ENCODE measurements around the gene CCSER2.
"Not testable (repeated sequence)": the region's sequence is repeated elsewhere in the genome, so short reads cannot be mapped to it uniquely, and the experiment has no call there.

The CCSER2 gene, protein sequence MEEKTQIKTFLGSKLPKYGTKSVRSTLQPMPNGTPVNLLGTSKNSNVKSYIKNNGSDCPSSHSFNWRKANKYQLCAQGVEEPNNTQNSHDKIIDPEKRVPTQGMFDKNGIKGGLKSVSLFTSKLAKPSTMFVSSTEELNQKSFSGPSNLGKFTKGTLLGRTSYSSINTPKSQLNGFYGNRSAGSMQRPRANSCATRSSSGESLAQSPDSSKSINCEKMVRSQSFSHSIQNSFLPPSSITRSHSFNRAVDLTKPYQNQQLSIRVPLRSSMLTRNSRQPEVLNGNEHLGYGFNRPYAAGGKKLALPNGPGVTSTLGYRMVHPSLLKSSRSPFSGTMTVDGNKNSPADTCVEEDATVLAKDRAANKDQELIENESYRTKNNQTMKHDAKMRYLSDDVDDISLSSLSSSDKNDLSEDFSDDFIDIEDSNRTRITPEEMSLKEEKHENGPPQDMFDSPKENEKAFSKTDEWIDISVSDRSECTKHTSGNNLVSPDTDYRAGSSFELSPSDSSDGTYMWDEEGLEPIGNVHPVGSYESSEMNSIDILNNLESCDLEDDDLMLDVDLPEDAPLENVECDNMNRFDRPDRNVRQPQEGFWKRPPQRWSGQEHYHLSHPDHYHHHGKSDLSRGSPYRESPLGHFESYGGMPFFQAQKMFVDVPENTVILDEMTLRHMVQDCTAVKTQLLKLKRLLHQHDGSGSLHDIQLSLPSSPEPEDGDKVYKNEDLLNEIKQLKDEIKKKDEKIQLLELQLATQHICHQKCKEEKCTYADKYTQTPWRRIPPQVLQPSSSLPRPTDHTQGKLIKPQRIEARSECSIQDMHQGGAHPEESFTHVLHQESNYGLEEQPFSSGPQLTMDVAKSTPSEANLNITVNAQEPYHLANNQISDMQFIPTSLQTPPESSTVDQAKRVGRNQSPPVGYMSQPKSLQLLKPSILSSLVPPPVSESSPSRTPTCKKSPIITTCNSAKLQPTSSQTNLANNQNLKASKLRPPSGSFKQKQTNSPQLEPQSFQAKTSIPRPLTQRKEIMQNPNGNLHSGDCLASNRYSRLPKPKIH

DNA sequence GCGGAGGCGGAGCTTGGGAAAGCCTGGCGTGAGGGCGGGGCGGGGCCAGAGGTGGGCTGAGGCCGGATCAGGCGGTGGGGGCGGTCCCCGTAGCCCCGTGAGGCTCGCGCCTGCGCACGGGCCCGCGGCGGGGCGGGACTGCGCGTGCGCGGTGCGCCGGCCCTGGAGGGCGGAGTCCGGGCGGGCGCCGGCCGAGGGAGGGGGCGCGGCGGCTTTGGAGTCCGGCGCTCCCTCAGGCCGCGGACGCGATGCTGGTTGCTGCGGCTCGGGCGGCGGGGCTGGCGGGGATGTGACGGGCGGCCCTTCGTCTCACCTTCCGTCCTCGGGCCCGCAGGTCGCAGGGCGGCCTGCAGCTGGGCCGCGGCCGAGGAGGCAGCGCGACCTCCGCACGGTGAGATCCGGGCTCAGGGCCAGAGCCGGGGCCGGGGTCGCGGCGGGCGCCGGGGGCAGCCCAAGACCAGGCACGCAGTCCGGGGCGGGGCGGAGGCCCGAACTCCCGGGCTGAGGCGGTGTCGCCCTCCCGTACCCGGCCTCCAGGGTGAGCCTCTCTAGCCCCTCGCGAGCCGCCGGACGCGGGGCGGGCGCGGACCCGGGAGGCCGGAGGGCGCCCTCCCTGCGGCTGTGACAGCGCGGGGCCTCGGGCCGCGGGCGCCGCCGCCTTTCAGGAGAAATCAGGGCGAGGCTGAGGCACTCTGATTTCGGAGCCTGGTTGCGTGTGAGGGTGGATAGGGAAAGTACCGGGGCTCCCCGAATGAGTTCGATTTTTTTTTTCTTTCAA is at the start of gene CCSER2:
Gene CCSER2, plus strand, starts transcription at position 172 of the 778 bp plus-strand sequence. CDS start 42,464 bp downstream, outside the sequence.
- peak; percentile 99 for DNase-seq (ENCODE audit: low spot score)

- not testable (repeated sequence) for DNase-seq (ENCODE audit: low spot score)
Measured at GRCh38 chr10:84279876-84280475, 48.4 kb upstream of the CCSER2 start.

DNA sequence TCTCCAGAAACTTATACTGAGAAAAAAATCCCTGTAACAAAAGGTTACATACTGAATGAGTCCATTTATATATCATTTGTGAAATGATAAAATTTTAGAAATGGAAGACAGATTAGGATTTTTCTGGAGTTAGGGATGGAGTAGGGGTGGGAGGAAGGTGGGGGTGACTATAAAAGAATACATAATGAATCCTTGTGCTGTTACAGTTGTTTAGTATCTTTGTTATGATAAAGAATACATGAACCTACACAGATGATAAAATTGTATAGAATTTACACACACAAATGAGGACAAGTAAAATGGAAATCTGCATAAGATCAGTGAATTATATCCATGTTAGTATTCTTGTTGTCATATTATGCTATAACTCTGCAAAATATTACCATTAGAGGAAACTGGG is 41.7 kb upstream of the CCSER2 start:
- DNase-seq (ENCODE audit: low spot score): no peak

DNA sequence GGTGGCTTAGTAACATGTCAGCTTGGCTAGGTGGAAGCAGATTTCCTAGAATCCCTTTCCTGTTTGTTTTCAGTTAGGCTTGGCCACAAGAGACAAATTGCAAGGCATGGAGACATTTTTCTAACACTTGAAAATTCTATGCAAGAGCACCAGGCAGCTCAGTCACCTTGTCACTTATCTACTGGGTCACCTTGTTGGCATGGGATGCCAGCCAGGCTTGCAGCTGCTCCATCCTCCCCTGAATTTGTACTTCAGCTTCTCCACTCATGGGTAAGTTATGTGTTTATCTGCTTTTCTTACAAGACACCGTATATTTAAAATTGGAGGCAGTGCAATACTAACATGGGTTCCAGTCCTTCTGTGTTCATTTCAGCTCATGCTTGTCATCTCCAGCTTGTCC is 40.2 kb upstream of the CCSER2 start:
- DNase-seq (ENCODE audit: low spot score): no peak

DNA sequence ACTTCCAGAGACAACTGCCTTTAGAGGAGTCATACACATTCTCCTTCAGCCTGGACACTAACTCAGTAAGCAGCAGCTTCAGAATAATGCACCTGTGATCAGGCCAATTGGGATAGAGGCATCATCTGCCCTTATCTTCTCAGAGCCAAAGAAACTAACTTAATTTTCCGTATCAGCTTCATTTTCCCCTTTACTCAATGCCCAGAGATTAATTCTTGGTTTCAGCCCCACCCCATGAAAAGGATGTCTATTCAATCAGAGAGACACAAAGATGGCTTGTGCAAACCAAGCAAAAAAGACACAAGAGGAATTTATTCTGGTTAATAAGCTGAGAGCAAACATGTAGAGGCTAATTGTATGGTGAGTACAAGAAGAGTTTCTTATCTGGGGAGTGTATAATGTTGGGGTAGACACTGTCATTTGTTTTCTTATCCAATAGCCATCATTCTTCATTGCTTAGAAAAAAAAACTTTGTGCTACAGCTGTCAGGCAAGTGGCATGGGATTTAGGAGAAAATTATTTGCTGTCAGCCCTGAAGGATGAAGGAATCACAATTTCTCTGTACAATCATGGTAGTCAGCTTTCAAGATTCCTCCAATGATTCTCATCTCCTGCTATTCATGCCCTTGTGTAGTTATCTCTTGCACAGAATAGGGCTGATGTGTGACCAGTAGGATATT is 38.7 kb upstream of the CCSER2 start:
- DNase-seq (ENCODE audit: low spot score): no peak

DNA sequence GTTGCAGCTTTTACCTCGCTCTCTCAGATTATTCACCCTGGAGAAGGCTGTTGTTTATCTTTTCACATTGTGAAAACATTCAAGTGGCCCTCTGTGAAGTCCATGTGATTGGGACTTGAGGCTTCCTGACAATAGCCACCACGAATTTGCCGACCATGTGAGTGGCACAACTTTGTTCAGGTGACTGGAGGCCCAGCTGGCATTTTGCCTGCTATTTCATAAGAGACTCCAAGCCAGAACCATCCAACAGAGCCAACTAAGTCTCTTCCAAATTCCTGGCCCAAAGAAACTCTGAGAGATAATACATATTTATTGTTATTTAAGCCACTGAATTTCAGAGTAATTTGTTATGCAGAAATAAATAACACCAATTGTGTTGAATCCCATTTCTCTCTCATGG is 38.2 kb upstream of the CCSER2 start:
- no peak for DNase-seq (ENCODE audit: low spot score)

DNA sequence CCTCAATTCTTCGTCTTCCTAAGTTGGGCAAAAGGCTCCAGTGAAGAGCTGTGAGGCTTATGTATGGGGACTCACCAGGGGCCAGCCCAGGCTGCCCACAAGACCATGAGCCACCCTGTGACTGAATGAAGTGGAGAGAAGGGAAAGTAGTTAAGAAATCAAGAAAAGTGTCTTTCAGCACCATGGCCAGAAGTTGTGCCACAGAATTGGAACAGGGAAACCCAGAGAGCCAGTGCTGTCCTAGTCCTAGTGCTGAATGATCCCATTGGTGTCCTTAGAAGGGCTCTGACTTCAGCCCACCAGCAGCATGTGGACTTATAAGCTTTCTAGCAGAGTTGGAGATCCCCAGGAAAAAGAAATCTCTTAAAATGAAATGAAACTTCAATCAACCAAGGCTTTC is 37.0 kb upstream of the CCSER2 start:
- no peak for DNase-seq (ENCODE audit: low spot score)

DNA sequence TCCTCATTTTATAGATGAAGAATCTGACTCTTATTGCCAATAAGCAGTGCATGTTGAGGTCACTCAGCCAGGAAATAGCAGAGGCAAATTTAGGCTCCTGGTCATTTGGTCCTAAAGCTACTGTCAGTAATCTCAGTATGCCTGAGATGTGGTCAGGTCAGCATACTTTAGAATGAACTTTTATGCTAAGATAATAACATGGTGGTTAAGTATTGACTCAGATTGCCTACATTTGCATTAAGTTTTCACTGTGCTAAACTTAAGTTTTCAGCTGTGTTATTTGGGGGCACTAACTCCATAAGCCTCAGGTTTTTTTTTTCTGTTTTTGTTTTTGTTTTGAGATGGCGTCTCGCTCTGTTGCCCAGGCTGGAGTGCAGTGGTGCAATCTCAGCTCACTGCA is 35.9 kb upstream of the CCSER2 start:
- no peak for DNase-seq (ENCODE audit: low spot score)

GRCh38 chr10:84293171-84293570 is 35.2 kb upstream of the CCSER2 start:
- no peak for DNase-seq (ENCODE audit: low spot score)

DNA sequence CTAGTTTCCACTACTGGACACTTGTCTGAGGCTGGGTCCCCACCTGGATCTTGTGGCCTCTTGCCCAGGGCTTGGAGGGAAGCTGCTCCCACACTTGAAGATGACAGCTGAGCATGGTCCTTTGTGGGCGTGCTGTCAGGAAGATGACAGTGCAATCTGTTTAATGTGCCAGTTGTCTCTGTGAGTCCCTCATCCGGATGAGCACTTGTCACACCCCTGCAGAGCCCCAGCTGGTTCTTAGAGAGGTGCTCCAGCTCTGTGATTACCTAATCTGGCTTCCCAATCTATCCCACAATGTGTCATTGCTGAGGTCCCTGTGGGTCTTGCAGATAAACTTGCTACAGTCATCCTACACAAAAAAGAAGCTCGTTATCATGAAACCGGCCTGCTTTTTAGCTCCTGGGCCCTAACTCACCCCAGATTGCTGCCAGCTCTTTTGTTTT is 34.8 kb upstream of the CCSER2 start:
- DNase-seq (ENCODE audit: low spot score): no peak

DNA sequence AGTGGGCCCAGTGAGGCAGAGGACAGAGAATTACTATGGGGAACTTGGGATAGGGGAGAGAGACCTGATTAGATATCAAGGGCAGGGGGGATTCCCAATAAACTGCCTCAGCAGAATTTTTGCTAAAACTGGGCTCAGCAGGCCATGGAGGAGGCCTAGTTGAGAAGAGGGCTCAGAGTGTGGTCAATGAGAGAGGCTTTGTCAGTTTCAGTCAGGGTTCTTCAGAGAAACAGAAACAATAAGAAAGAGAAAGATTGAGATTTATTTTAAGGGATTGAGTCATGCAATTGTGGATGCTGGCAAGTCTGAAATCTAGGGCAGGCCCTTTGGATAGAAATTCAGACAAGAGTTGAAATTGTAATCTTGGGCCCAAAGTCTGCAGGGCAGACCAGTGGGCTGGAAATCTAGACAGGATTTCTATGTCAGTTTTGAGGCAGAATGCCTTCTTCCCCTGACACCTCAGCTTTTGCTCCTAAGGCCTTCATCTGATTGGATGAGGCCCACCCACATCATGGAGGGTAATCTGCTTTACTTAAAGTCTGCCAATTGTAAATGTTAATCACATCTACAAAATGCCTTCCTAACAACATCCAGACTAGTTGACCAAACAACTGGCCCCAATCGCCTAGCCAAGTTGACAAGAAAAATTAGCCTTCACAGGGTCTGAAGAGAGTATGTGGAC is 33.5 kb upstream of the CCSER2 start:
- no peak for DNase-seq (ENCODE audit: low spot score)

DNA sequence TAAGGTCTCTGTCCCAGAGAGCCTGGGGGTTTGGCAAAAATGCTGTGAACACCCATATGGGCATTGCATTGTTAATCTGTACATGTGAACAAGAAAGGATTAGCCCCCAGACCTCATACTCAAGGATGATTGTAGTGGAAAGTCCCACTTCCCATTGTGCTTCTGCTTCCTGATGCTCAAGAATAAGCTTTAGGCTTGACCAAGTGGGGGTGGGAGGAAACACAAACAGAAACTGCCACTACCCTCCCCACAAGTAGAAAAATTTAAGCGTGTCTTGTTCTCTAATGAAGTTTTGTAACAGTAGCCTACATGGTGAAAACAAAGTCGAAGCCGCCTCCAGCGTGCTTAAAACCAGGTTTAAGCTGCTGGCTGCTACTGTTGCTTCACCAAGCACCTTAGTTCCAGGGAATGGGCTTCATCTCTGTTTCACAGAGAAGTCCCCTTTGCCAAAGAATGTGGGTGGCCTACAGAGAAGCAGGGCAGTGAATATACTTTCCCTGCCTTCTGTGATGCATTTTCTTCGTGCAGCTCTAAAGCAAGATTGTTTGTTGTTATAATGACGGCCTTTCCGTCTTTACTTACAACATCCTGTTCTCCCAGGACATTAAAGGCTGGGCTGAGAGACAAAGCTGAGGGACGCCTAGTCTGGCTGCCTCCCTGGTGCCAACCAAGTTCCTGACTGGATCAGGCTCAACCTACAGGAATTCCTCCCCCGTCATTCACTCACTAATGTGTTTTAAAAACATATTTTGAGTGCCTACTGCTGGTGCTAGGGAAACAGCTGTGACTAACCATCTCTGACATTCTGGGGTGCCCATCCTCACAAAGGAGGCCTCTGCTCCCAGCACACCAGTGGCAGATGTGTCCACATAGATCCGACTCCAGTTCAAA is 32.1 kb upstream of the CCSER2 start:
- DNase-seq (ENCODE audit: low spot score): no peak

DNA sequence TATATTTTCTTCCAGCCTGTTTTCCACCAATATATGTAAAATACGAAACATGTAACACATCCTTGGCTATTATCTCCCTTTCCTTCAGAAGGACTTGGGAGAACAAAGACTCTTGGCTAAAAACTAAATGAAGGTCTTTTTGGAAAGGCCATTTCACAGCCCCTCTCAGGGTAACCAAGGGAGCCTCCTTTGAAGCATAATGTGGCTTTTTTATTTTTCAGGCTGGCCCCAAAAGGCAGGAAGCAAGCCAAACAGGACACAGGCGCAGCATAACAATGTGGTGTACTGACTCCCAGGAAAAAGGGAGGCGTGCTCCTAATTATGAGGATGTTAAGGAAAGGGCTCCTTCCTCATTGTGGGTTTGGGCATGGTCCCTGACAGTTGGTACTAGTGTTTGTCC is 30.3 kb upstream of the CCSER2 start:
- DNase-seq (ENCODE audit: low spot score): no peak

- no peak for DNase-seq (ENCODE audit: low spot score)
Measured at GRCh38 chr10:84302223-84302622, 26.2 kb upstream of the CCSER2 start.

DNA sequence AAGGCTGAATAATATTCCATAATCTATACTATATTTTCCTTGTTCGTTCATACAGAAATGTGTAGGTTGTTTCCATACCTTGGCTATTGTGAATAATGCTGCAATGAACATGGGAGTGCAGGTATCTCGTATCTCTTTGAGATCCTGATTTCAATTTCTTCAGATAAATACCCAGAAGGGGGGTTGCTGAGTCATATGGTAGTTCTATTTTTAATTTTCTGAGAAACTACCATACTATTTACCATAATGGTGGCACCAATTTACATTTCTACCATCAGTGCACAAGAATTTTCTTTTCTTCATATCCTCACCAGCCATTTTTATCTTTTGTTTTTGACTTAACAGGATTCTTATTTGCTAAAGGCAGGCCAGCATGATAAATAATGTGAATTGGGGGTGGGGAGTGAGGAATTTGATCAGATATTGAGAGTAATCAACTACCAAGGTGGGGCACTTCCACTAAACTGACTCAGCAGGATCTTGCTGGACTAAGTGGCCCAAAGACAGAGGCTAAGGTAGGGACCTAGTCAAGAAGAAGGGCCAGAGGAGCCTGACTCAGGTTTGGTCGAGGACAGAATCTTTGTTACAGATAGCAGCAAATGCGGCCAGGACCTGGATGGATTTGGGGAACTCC is 21.5 kb upstream of the CCSER2 start:
- DNase-seq (ENCODE audit: low spot score): no peak

GRCh38 chr10:84308021-84308420 is 20.4 kb upstream of the CCSER2 start:
- DNase-seq (ENCODE audit: low spot score): no peak

GRCh38 chr10:84308481-84309304 is 19.7 kb upstream of the CCSER2 start:
- no peak for DNase-seq (ENCODE audit: low spot score)

DNA sequence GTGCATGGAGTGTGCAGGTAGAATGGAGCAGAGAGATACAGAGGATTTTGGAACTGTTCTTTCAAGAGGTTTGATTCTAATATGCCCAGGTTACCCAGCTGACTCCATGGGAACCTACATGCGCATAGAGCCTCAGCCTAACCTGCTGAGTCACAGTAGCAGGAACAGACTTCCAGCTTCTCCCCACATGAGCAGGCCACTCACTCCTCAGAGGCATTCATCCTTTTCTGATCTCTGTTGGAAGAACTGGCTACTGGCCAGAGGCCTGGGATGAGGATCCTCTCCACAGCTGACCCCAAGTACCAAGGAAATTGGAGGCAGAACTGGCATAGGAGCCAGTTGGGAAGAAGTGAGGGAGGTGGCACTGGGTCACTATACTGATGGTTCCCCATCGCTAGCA is 17.9 kb upstream of the CCSER2 start:
- no peak for DNase-seq (ENCODE audit: low spot score)
